Common myeloid progenitor, CD34-positive (primary cell): ENCODE results near the gene LYPD6.
"Not testable (repeated sequence)": the region's sequence is repeated elsewhere in the genome, so short reads cannot be mapped to it uniquely, and the experiment has no call there.

Experiments
- CTCF ChIA-PET: fragments of 350-600 bp; sonication (Branson Sonifier 250); formaldehyde crosslinking; loops from one replicate; lab custom pipeline; 2021; ENCODE audit warnings: antibody characterized with exemption; lab: Charles Lee
- POLR2A ChIA-PET: fragments of 350-600 bp; sonication (Branson Sonifier 250); formaldehyde crosslinking; loops from one replicate; lab custom pipeline; 2021; ENCODE audit warnings: antibody characterized with exemption; lab: Charles Lee
- DNase-seq, 3 donors: peaks; one replicate each; pipeline versions ENCODE4 v3.0.0 to v3.0.0-alpha.2; 2013
- H3K27ac ChIP-seq, 2 experiments: 1 replicate in 1 of 2; 2 replicates in 1 of 2; pipeline ENCODE4 v1.7.0; 2013; ENCODE audit warnings: inconsistent platforms in 2 of 2, low read length in 2 of 2, mild to moderate bottlenecking in 2 of 2, low read depth in 1 of 2, moderate library complexity in 1 of 2; ENCODE audit not compliant: severe bottlenecking in 2 of 2, insufficient read depth in 1 of 2, poor library complexity in 1 of 2
- H3K27me3 ChIP-seq, 5 experiments: replicated peaks in 2 of 5; 1 replicate in 3 of 5; 2 replicates in 2 of 5; pipeline versions ENCODE4 v1.6.1 to v1.7.0; 2013; ENCODE audit warnings: low read length in 4 of 5, mild to moderate bottlenecking in 2 of 5, moderate library complexity in 2 of 5, inconsistent platforms in 1 of 5; ENCODE audit not compliant: insufficient read depth in 5 of 5, control insufficient read depth in 4 of 5
- H3K36me3 ChIP-seq, 4 experiments: 1 replicate in 2 of 4; 2 replicates in 2 of 4; pipeline versions ENCODE4 v1.6.1 to v1.7.0; 2013; ENCODE audit warnings: low read length in 3 of 4, control low read depth in 1 of 4, mild to moderate bottlenecking in 1 of 4; ENCODE audit not compliant: control insufficient read depth in 4 of 4, insufficient read depth in 4 of 4
- H3K4me1 ChIP-seq, 4 experiments: 1 replicate in 3 of 4; 2 replicates in 1 of 4; pipeline versions ENCODE4 v1.6.1 to v1.7.1; 2013; ENCODE audit warnings: low read length in 3 of 4, mild to moderate bottlenecking in 3 of 4, control low read depth in 1 of 4, inconsistent platforms in 1 of 4, moderate library complexity in 1 of 4; ENCODE audit not compliant: control insufficient read depth in 4 of 4, insufficient read depth in 4 of 4; ENCODE audit errors: control extremely low read depth in 1 of 4
- H3K4me3 ChIP-seq, 7 experiments: 1 replicate in 4 of 7; 2 replicates in 3 of 7; pipeline versions ENCODE4 v1.5.1 to v1.7.0; 2013; ENCODE audit warnings: mild to moderate bottlenecking in 7 of 7, low read length in 6 of 7, moderate library complexity in 6 of 7, inconsistent platforms in 2 of 7, low read depth in 2 of 7, control low read depth in 1 of 7; ENCODE audit not compliant: insufficient read depth in 4 of 7, control insufficient read depth in 1 of 7; ENCODE audit errors: extremely low read depth in 1 of 7
- H3K9me3 ChIP-seq, 5 experiments: 1 replicate in 4 of 5; 2 replicates in 1 of 5; pipeline versions ENCODE4 v1.6.1 to v1.7.1; 2013; ENCODE audit warnings: low read length in 4 of 5, mild to moderate bottlenecking in 2 of 5, inconsistent platforms in 1 of 5, low read depth in 1 of 5, moderate library complexity in 1 of 5; ENCODE audit not compliant: control insufficient read depth in 4 of 5, insufficient read depth in 2 of 5; ENCODE audit errors: control extremely low read depth in 1 of 5
- WGBS: methylation state at CpG from one replicate; pipeline ENCODE4 v1.1.5; 2013; ENCODE audit not compliant: insufficient coverage; 5-methylcytosine and 5-hydroxymethylcytosine counted together

The LYPD6 gene

GRCh38 chr2:149499204-149499603 is 168.8 kb downstream of the LYPD6 start:
- DNase-seq, H3K27ac ChIP-seq, H3K36me3 ChIP-seq, H3K4me1 ChIP-seq, POLR2A ChIA-PET, H3K9me3 ChIP-seq, H3K27me3 ChIP-seq, CTCF ChIA-PET, H3K4me3 ChIP-seq: not testable (repeated sequence)
- 100% methylated on average over 1 of the region's 1 CpG for WGBS

- H3K4me3 ChIP-seq, H3K4me1 ChIP-seq, DNase-seq, H3K27me3 ChIP-seq, H3K36me3 ChIP-seq, H3K9me3 ChIP-seq, H3K27ac ChIP-seq, POLR2A ChIA-PET: not testable (repeated sequence)
- WGBS, result 90% methylated on average over 4 of the region's 8 CpGs
- CTCF ChIA-PET, result interaction anchor here (0.6 kb wide), 1 partner anchor 31 kb away, joined by 3 read pairs; no protein-coding TSS in a partner anchor
Observed at GRCh38 chr2:149506808-149507207, 176.4 kb downstream of the LYPD6 start.

- Histone ChIP-seq H3K27ac (no peak overlapping the region), H3K27me3 (no peaks in the 10 kb centered on the region), H3K4me3 (no peak overlapping the region), H3K9me3 (peaks cover 0 to 3% (median 0%) of the 10 kb centered on the region in 5 experiments), H3K36me3 (no peaks in the 10 kb centered on the region), H3K4me1 (no peaks in the 10 kb centered on the region)
- ChIA-PET CTCF (no interaction called here), POLR2A (no interaction called here)
- DNase-seq, result no peak
- WGBS, result 100% methylated on average over 1 of the region's 2 CpGs
Observed at GRCh38 chr2:149507974-149508373, 177.6 kb downstream of the LYPD6 start.

GRCh38 chr2:149513461-149513860 is 183.1 kb downstream of the LYPD6 start:
- ChIA-PET CTCF (no interaction called here), POLR2A (no interaction called here)
- Histone ChIP-seq H3K36me3 (no peaks in the 10 kb centered on the region), H3K4me3 (no peak overlapping the region), H3K27me3 (no peaks in the 10 kb centered on the region), H3K4me1 (no peaks in the 10 kb centered on the region), H3K27ac (no peak overlapping the region), H3K9me3 (no peaks in the 10 kb centered on the region)
- WGBS, result no CpG with 5 or more reads among the region's 1 CpG
- no peak for DNase-seq
